LoVo (cell line): ENCODE results near the gene HS6ST2.
A peak's percentile ranks its signal among the peaks of the same experiment; 100 is the strongest.

Experiments used
- DNase-seq: peaks from one replicate; pipeline ENCODE4 v3.0.0-alpha.2; 2016; ENCODE audit warnings: low spot score

Gene HS6ST2

DNA sequence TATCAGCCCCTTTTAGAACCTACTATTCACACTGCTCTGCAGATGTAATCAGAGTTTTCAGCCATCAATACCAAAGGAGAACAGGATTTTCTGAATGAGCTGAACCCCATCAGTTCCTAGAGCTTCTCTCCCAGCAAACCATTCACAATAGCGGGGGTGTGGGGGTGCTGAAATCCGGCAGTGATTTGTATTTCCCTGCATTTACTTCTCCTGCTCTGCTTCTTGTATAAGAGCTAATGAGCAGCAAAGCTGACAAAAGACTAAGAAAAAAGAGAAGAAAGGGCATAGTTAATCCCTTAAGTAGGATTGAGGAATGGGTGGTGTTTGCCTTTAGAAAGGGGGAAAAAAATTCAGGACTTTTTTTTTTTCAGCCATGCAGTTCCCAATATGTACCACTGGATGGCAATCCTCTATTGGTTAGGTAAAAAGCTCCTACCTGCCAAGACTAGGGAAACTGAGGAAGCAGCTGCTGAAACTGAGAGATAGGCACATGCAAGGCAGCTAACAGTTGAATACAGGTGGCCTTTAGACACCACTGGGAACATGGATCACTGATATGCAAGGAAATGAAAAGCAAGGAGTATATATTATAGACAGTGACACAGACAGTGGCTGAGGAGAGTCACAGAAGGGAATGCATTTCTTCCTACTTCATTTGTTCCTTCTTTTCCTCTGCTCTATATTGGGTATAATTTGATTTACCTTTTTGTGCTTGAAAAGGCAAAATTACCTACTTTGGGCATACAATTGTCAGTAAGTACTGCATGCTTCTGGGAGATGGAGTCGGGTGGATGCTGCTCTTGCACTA is 217.9 kb downstream of the HS6ST2 start:
- DNase-seq, result peak; percentile 6

DNA sequence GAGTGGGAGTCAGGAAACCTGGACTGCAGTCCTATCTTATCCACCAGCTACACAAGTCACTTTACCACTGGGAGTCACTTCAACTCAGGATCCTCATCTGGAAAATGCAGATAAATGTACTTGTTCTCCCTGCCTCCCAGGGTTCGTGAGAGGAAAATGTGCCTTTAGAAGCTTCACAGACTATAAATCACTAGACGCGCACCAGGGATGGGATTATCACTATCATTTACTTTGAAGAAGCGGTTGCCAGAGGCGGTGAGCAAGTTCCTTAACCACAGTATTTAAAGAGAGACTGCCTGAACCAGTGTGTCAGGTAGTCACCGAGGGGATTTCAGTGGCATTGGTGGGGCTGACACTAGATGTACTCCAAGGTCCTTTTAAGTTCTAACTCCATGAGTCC is 219.5 kb downstream of the HS6ST2 start:
- DNase-seq, result no peak

DNA sequence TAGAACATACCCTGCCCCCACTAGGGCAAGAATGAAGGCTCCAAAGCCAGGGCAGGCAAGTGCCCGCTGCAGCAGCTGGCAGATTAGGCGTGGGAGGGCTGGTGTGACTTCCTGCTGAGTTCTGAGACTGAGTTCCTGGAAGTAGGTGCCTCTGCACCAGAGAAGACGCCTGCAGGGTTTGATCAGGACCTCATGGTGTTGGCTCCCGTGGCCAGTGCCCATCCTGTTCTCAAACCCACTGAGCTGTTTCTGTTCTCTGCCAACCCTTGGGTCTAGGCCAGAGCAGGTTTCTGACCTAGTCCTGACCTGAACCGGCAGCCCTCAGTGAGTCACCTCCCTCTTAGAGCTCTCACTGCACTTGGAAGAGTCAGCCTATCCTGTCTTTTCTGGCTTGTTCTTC is 220.7 kb downstream of the HS6ST2 start:
- DNase-seq, result no peak

DNA sequence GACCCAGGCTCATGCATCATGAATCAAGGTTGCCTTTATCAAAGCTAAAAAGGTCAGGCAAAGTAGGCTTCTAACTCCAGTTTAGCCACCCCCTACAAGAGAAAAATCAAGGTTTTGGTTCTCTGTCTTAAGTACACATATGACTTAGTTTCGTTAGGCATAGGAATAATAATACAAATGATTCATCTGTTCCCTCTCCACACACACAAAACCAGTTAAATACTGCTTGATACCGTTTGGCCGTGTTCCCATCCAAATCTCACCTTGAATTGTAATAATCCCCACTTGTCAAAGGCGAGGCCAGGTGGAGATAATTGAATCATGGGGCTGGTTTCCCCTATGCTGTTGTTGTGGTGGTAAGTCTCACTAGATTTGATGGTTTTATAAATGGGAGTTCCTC is 226.2 kb downstream of the HS6ST2 start:
- DNase-seq, result no peak

DNA sequence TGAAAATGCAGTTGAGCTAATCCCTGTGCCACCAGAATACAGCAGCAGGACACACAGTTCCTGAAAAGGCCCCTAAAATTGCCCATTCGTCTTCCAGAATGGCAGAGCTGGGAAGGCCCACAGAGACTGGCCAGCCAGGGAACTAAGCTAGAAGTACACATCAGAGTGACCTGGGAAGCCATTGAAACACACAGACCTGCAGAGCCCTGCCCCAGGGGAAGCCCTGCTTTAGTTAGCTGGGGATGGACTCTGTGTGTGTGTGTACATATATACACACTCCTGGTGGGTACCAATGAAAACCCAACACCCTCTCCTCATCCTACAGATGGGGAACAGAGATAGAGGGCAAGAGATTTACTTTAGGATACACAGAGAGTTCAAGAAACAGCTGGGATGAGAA is 227.7 kb downstream of the HS6ST2 start:
- no peak for DNase-seq

DNA sequence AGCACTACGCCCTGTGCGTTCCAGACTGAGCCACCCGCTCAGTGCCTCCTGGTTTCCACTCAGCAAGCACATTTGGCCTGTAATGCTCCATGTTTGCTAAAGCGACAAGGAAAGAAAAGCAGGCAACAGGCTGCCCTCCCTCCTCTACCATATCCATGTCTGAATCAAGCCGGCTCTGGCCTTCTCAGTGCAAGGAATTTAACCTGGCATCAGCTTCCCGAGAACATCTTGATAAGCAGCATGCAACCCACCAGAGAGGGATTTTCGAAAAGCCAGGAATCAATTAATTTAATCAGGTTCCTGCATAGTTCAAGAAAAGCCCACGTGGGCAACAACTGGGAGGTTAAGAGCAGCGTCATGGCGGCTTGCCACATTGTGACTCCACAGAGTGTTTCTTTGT is 228.2 kb downstream of the HS6ST2 start:
- DNase-seq, result no peak

DNA sequence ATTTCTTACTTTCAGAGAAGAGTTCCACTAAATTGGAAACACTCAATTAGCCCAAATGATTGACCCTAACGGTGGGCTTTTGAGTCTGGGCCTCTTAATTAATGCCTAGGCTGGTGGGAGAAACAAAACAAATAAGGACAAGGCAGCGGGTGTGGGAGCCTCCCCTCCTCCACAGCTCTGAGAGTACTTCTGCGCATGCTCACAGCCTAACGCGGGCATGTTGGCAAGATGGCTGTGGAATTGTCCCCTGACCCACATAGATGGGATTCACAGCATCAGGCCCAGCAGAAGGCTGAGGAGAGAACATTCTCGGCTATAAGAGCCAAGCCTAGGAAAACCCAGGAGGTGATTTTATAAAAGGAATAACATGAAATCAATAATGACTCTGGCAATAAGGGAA is 230.1 kb downstream of the HS6ST2 start:
- no peak for DNase-seq

DNA sequence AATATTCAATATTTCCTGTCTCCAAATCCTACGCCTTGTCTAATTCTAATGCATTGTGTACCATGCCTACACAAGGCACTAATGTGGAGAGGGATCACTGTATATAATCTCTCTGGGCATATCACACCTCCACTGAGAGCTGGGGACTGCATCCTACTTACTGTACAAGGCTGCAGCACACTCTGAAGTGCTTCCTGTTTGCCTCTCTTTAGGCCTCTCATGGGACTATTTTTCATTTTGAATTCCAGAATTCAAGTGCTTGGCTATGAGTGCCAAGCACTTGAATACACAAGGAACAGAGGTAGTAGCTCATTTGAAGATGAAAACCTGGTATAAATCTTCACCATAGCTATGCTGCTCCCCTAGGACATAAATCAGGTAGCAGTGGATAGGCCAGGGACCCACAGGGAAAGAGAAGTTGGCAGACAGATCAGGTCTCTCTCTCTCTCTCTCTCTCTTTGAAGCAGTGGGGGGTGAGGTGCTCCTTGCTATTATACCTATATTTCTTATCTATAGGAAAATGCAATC is 239.9 kb downstream of the HS6ST2 start:
- DNase-seq, result no peak

DNA sequence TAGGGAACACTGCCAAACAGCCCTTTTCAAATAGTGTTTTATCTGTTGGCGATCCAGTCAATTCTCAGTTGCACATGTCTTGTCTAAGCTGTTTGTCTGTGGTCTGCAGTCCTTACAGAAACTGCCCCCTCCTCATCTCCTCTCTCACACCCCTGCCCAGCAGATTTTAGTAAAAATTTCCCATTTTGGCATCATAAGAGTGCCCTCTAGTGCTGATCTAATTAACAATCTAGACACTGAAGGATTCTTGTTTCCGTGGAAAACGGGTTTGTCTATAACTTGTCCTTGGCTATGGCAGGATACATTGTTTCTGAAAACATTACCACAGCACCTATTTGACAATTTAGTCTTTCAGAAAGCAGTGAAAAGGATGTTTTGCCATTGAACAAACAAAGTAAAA is 242.4 kb downstream of the HS6ST2 start:
- no peak for DNase-seq

DNA sequence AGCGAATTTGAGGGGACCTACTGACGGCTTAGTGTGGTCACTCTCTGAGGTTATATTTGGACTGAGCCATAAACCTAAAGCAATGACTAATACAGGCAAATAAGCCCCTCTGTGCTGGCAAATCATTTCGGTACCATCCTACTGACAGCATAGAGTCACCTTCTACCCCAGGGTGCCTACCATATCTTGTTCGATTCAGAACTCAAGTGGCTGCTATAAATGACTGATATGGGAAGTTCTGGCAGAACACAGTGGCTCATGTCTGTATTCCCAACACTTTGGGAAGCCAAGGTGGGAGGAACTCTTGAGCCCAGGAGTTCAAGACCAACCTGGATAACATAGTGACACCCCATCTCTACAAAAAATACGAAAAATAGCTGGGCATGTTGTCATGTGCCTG is 243.5 kb downstream of the HS6ST2 start:
- no peak for DNase-seq

DNA sequence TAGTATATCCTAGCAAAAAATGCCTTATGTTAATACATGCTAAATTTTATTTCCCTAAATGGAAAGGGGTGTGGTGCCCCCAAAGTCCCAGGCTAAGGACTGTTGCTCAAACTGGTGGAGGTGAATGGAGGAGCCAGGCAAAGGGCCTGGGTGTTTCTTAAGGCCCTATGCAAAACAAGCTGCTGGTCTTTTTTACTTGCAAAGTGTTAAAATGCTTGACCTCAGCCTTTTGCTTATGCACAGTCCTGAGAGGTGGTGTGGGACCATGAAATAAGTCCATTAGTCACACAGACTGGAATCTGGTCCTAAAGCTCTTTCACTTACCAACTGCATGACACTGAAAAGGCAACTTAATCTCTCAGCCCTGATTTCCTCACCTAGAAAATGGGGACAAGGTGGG is 246.1 kb downstream of the HS6ST2 start:
- DNase-seq, result no peak

DNA sequence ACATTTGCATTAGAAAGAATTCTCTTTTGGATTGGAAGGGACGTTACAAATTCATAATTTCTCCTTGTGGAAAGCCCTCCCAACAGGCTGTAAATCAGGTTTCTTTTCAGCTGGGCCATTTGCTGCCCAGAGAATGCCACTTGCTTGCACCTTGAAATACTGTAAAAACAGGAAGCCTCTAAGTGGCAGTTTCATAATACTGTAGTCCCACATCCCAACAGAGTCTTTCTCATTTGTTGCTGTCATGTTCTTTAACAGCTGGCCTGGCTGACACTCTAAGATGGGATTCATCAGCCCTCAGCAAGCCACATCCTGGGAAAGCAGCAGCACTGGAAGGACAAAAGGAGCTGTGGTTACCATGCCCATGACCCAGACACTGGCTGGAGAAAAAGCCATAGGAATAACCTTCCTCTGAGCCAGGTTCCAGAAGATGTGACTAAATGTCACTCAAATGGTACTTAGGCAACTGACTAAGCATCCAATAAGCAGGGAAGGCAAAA is 247.7 kb downstream of the HS6ST2 start:
- no peak for DNase-seq

DNA sequence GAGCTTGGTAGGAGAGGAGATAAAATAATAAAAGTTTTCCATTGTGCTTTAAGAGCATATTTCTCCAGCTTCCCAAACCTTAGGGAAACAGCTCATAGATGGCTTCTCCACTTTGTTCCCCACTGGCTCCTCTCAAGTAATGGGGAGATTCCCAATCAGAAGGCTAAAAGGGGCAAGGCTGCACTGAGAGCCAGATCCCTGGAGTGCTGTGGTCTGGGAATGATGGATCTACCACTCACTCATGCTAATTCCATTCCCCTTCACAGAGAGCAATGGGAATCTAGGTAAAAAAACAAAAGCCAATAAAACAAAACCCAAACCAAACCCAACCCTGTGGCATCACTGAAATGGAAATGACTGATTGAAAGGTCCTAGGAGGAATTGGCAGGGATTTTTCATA is 249.9 kb downstream of the HS6ST2 start:
- DNase-seq, result no peak

DNA sequence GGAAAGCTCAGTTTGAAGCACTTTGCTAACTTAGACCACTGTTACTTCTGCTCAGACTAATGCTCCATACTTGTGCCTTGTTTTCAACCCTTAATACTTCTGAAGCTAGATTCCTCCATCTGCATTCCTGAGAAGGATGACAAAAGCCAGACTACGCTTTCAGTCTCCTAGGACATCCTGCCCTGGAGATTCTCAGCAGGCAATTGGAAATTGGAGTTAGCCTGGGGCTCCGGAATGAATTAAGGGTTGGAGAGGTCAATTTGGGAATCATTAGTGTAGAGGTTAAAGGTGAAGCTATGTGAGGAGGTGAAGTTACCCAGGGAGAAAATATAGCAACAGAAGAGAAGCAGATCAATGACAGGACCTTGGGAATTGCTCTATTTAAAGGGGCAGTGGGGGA is 253.7 kb downstream of the HS6ST2 start:
- no peak for DNase-seq

DNA sequence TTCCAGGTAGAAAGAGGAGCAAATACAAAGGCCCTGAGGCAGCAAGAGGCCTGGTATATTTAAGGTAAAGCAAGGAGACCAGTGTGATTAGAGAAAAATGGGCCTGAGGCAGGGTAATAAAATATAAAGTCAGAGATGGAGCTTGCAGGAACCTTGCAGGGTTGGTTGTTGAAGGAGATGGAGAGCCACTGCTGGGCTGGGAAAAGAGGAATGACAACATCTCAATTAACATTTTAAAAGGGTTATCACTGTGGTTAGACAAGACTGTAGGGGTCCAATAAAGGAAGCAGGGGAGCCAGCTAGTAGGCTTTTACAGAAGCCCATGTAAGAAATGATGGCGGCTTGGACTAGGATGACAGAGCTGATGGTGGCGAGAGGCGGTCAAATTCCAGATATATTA is 264.0 kb downstream of the HS6ST2 start:
- DNase-seq, result no peak

DNA sequence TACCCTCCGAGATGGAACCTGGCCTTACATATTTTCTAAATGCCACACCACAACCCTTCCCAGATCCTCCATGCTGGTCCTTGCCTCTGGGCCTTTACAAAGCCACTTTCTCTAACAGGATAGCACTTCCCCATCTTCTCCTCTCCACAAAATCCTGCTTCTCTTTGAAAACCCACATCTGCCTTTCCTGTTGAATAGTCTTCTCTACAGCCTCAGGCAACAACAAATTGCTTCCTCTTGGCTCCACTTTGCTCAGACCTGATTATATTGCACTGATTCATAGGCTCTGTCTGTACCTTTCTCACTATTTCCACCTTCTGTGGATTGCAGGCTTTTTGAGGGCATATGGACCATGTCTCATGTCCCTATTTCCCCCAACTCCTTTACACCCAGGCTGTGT is 265.9 kb downstream of the HS6ST2 start:
- no peak for DNase-seq

DNA sequence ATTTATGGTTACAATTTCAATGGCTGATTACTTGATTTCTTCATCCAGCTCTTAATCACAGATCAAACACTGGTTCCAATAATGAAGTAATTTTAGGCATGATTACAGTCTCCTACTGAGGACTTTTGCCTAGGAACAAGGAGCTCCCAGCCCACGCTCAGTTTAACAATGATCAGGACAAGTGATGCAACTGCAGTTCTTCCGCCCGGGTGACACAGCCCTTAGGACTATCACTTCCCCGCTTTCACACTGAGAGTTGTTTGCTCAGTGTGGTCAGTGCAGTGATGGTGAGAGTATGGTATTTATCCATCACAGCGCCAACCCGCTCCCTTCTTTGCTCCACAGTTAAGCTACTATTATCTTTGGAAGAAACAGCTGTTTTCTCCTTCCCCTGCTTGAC is 266.4 kb downstream of the HS6ST2 start:
- DNase-seq, result no peak

DNA sequence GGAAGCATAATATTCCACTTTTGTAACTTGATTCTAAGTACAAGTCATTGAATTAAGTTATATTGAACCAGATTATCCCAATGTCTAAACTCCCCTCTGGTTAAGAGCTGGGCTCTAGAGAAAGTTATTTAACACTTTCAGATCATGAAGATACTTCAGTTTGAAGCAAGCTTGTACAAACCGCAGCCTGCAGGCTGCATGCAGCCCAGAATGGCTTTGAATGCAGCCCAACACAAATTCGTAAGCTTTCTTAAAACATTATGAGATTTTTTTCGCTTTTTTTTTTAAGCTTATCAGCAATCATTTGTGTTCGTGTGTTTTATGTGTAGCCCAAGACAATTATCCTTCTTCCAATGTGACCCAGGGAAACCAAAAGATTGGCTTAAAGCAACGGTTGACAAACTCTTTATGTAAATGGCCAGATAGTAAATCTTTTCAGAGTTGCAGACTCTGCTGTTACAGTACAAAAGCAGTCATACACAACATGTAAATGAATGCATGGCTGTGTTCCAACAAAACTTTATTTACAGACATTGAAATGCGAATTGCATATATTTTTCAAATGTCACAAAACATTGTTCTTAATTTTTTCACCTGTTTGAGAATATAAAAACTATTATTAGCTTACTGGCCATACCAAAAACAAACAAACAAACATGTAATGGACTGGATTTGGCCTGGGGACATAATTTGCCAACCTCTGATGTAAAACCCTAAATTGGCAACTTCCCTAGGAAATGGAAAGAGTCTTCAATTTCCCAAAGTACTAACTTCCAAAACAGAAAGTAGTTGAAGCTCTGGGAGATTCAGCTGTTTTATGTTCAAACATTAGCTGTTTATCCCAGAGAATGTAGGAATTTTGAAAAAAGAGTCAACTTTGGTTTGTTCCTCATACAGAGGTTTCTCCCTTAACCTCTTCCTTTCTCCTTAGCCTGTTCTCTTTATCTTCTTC is 268.5 kb downstream of the HS6ST2 start:
- DNase-seq, result no peak

DNA sequence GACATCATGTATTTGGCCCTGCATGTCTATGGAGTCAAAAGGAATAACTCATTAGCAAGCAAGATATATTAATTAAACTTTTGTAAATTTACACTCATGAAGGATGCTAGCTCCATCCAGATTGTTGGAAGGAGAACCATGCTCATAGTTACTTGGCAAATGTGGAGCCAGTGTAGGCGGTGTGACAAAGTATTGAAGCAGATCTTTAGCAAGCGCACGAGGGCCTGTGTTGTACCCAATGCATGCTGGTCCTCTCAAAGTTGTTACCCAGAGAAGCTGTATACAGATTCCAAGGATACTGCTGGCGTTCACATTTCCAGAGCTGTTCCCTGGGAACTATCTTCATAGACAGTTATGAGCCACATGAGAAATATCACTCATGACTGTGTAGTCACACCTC is 273.2 kb downstream of the HS6ST2 start:
- DNase-seq, result no peak

DNA sequence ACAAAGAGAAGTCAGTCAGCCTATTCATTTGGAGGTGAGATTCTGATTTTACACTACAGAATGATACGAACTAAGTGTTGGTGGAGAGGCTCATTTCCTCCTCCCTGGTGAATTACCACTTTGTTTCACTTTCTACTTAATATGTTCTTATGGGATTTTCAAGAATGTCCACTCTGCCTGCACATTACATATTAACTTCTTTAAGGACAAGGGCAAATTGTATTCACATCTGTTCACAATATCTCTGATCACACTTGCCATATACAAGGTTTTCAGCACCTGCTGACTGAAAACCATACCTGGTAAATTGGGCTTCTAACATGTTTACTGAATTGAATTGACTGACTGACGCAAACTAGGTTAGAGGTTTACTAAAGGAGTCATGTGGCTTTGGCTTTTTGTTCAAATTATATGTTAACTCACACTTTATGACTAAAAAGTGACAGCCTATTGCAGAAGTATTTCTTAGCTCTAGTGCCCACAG is 281.2 kb downstream of the HS6ST2 start:
- DNase-seq, result no peak

DNA sequence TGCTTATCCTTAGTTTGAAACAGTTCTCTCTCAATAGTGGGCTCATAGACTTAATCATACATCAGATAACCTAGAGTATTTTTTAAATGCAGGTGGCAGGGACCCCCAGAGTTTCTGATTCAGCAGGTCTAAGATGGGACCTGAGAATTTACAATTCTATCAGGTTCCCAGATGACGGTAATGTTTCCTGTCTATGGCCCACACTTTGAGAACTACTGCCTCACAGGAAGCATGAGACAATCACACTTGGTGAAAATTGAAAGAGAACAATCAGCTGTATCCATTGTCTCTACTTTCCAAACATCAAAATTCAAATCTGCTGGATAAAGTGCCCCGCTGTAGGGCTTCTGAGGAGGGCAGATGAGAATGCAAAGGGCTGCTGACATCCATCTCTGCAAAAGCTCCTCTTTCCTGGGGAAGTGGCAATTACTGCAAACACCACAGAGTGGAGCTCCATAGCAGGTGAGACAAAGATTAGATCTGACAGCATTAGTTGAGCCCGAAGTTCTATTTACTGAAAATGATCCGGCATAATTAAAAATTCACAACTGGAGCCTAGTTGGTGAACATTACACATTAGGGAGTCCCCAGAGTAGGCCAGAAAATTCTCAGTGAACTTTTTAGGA is 281.8 kb downstream of the HS6ST2 start:
- DNase-seq, result no peak

DNA sequence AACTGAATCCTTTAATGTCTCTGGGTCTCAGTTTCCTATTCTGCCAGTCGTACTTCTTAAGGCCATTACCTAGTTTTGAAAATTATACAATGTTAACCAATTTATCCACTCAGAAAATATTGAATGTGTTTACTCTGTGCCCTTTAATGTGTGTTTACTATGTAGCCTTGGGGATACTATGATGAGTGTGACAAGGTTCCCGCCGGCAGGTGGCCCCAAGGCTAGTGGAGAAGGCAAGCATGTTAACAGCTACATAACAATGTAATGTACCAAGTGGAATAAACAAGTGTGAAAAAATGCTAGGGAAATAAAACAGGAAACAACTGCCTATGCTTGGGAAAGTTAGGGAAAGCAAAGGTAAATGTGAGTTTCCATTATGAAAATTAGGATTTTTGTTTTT is 282.3 kb downstream of the HS6ST2 start:
- DNase-seq, result no peak
